GM12874 (cell line): Measurements from ENCODE around the gene FAM78B.
A peak's percentile ranks its signal among the peaks of the same experiment; 100 is the strongest.

Experiments used
- CTCF ChIP-seq: IDR thresholded peaks from 2 replicates; pipeline ENCODE4 v1.5.1; 2011; ENCODE audit warnings: low read depth, mild to moderate bottlenecking, control low read depth, low read length, moderate library complexity; ENCODE audit not compliant: insufficient read depth

The FAM78B gene

GRCh38 chr1:166133857-166134256, 32.9 kb downstream of the FAM78B start:
- TF ChIP-seq CTCF, result no peak

GRCh38 chr1:166133276-166133841, 33.4 kb downstream of the FAM78B start:
- TF ChIP-seq CTCF, result peak; percentile 57

GRCh38 chr1:166132496-166132895, 34.3 kb downstream of the FAM78B start:
- no peak for TF ChIP-seq CTCF

GRCh38 chr1:166129006-166129405, 37.8 kb downstream of the FAM78B start:
- TF ChIP-seq CTCF, result no peak

GRCh38 chr1:166128195-166128594, 38.6 kb downstream of the FAM78B start:
- TF ChIP-seq CTCF, result no peak

- no peak for TF ChIP-seq CTCF
These were observed 39.8 kb downstream of the FAM78B start for GRCh38 chr1:166127003-166127402.

GRCh38 chr1:166122873-166123466, 43.8 kb downstream of the FAM78B start:
- no peak for TF ChIP-seq CTCF
